H1 (cell line): ENCODE measurements around the gene LRBA. TPM values are rescaled to one million over a fixed set of nuclear protein-coding genes. Genes with fewer than 3 reads are reported as not detected.

Source experiments
- BRCA1 ChIP-seq: IDR thresholded peaks from 2 replicates; pipeline ENCODE4 v1.6.1; 2012; ENCODE audit warnings: low read depth, low read length, improper control_type of control experiment
- EGR1 ChIP-seq: IDR thresholded peaks from 2 replicates; pipeline ENCODE4 v1.6.1; 2011; ENCODE audit warnings: low read depth, low read length, borderline replicate concordance
- JUND ChIP-seq: IDR thresholded peaks from 2 replicates; pipeline ENCODE4 v1.6.1; 2011; ENCODE audit warnings: mild to moderate bottlenecking, improper control_type of control experiment, low read length
- PHF8 ChIP-seq: fragments of 200-600 bp; sonication (generic); conservative IDR thresholded peaks from 2 replicates; pipeline ENCODE4 v1.7.1; 2012; ENCODE audit warnings: low read depth, mild to moderate bottlenecking, inconsistent platforms, low read length, moderate library complexity
- RBBP5 ChIP-seq: IDR thresholded peaks from 2 replicates; pipeline ENCODE4 v1.7.1; 2012; ENCODE audit warnings: low read depth, mild to moderate bottlenecking, inconsistent platforms, low read length, moderate library complexity, borderline replicate concordance
- polyA plus RNA-seq, 7 experiments: library from polyadenylated mRNA; depleted of rRNA in 3 of 7; stranded (reverse) in 5 of 7; unstranded in 2 of 7; fragments of >200 nt in 5 of 7; fragments of 200-250 nt in 2 of 7; gene quantifications; 1 replicate in 5 of 7; 2 replicates in 1 of 7; 4 replicates in 1 of 7; pipeline versions ENCODE4 v1.2.1 to v1.2.3, GENCODE V29; 2011 to 2013; ENCODE audit warnings: missing spikeins in 2 of 7, mixed read lengths in 2 of 7
- total RNA-seq: library from RNA; stranded (reverse); fragmentation: NEBNext Ultra II Directional; extraction: Animal tissue kit (Norgen Biotek cat#: 25700); gene quantifications from 2 replicates; pipeline ENCODE4 v1.2.1, GENCODE V29; 2021
- TF ChIP-seq, protein P1 (sequence below): fragments of 300-600 bp; sonication (generic); IDR thresholded peaks from 2 replicates; pipeline ENCODE4 v1.7.1; 2012; ENCODE audit warnings: low read length, moderate library complexity, mild to moderate bottlenecking, inconsistent platforms; ENCODE audit not compliant: insufficient replicate concordance
- TF ChIP-seq, protein P2 (sequence below): IDR thresholded peaks from 2 replicates; pipeline ENCODE4 v1.6.1; 2012; ENCODE audit warnings: inconsistent platforms
- TF ChIP-seq, protein P3 (sequence below): IDR thresholded peaks from 2 replicates; pipeline ENCODE4 v1.6.1; 2012; ENCODE audit warnings: low read length, inconsistent platforms

LRBA gene
- total and polyA plus RNA-seq, 2 of the 8 experiments (the other 6 are each of a cell fraction or from before 2014, with no cell fraction given): 54.6 to 83.2 TPM

DNA sequence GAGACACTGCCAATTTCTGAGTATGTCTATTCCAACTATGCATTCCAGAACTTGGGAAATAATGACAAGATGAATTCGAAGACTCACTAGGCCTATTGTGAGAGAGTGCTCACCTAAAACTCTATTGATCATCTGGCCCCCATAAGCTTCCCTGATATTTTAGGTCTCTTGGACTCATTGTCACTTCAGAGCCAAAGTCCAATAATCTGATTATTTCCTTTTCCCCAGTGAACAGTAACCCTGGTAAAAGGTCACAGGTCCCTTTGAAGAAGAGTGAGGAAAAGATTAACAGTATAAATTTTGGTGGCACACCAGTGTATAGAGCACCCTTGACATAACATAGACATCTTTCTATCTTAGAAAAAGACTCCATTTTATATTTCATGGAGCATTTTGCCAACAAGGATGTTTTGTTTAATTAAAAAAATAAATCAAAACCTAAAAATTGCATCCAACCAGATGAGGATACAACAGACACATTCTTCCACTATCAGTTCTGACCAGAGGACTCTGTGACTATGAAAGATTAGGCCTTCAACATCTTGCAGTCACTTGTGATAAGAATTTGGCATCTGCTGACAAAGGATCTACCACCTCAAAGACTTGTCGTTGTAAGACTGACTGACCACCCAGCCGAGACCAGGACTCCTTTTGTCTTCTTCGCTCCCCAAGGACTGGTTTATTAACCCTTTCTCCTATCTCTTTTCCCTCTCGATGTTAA lies 241.2 kb downstream of the LRBA start (continued):
- TF ChIP-seq, protein P1, sequence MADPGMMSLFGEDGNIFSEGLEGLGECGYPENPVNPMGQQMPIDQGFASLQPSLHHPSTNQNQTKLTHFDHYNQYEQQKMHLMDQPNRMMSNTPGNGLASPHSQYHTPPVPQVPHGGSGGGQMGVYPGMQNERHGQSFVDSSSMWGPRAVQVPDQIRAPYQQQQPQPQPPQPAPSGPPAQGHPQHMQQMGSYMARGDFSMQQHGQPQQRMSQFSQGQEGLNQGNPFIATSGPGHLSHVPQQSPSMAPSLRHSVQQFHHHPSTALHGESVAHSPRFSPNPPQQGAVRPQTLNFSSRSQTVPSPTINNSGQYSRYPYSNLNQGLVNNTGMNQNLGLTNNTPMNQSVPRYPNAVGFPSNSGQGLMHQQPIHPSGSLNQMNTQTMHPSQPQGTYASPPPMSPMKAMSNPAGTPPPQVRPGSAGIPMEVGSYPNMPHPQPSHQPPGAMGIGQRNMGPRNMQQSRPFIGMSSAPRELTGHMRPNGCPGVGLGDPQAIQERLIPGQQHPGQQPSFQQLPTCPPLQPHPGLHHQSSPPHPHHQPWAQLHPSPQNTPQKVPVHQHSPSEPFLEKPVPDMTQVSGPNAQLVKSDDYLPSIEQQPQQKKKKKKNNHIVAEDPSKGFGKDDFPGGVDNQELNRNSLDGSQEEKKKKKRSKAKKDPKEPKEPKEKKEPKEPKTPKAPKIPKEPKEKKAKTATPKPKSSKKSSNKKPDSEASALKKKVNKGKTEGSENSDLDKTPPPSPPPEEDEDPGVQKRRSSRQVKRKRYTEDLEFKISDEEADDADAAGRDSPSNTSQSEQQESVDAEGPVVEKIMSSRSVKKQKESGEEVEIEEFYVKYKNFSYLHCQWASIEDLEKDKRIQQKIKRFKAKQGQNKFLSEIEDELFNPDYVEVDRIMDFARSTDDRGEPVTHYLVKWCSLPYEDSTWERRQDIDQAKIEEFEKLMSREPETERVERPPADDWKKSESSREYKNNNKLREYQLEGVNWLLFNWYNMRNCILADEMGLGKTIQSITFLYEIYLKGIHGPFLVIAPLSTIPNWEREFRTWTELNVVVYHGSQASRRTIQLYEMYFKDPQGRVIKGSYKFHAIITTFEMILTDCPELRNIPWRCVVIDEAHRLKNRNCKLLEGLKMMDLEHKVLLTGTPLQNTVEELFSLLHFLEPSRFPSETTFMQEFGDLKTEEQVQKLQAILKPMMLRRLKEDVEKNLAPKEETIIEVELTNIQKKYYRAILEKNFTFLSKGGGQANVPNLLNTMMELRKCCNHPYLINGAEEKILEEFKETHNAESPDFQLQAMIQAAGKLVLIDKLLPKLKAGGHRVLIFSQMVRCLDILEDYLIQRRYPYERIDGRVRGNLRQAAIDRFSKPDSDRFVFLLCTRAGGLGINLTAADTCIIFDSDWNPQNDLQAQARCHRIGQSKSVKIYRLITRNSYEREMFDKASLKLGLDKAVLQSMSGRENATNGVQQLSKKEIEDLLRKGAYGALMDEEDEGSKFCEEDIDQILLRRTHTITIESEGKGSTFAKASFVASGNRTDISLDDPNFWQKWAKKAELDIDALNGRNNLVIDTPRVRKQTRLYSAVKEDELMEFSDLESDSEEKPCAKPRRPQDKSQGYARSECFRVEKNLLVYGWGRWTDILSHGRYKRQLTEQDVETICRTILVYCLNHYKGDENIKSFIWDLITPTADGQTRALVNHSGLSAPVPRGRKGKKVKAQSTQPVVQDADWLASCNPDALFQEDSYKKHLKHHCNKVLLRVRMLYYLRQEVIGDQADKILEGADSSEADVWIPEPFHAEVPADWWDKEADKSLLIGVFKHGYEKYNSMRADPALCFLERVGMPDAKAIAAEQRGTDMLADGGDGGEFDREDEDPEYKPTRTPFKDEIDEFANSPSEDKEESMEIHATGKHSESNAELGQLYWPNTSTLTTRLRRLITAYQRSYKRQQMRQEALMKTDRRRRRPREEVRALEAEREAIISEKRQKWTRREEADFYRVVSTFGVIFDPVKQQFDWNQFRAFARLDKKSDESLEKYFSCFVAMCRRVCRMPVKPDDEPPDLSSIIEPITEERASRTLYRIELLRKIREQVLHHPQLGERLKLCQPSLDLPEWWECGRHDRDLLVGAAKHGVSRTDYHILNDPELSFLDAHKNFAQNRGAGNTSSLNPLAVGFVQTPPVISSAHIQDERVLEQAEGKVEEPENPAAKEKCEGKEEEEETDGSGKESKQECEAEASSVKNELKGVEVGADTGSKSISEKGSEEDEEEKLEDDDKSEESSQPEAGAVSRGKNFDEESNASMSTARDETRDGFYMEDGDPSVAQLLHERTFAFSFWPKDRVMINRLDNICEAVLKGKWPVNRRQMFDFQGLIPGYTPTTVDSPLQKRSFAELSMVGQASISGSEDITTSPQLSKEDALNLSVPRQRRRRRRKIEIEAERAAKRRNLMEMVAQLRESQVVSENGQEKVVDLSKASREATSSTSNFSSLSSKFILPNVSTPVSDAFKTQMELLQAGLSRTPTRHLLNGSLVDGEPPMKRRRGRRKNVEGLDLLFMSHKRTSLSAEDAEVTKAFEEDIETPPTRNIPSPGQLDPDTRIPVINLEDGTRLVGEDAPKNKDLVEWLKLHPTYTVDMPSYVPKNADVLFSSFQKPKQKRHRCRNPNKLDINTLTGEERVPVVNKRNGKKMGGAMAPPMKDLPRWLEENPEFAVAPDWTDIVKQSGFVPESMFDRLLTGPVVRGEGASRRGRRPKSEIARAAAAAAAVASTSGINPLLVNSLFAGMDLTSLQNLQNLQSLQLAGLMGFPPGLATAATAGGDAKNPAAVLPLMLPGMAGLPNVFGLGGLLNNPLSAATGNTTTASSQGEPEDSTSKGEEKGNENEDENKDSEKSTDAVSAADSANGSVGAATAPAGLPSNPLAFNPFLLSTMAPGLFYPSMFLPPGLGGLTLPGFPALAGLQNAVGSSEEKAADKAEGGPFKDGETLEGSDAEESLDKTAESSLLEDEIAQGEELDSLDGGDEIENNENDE: no peak
- no peak for TF ChIP-seq PHF8
- TF ChIP-seq EGR1: no peak
- no peak for TF ChIP-seq RBBP5
- TF ChIP-seq, protein P2, sequence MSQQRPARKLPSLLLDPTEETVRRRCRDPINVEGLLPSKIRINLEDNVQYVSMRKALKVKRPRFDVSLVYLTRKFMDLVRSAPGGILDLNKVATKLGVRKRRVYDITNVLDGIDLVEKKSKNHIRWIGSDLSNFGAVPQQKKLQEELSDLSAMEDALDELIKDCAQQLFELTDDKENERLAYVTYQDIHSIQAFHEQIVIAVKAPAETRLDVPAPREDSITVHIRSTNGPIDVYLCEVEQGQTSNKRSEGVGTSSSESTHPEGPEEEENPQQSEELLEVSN: no peak
- no peak for TF ChIP-seq BRCA1
- TF ChIP-seq JUND: no peak
- TF ChIP-seq, protein P3, sequence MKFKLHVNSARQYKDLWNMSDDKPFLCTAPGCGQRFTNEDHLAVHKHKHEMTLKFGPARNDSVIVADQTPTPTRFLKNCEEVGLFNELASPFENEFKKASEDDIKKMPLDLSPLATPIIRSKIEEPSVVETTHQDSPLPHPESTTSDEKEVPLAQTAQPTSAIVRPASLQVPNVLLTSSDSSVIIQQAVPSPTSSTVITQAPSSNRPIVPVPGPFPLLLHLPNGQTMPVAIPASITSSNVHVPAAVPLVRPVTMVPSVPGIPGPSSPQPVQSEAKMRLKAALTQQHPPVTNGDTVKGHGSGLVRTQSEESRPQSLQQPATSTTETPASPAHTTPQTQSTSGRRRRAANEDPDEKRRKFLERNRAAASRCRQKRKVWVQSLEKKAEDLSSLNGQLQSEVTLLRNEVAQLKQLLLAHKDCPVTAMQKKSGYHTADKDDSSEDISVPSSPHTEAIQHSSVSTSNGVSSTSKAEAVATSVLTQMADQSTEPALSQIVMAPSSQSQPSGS: no peak
